GM10266 (cell line): ENCODE data around the gene SUMO3.
"Not testable (repeated sequence)": the region's sequence is repeated elsewhere in the genome, so short reads cannot be mapped to it uniquely, and the experiment has no call there.

Experiments used
- DNase-seq: peaks from one replicate; pipeline ENCODE4 v3.0.0; 2012; ENCODE audit errors: extremely low spot score
- TF ChIP-seq, protein P1 (sequence below): IDR thresholded peaks from 2 replicates; pipeline ENCODE4 v1.5.1; 2012; ENCODE audit warnings: mild to moderate bottlenecking, low read depth; ENCODE audit not compliant: control insufficient read depth, insufficient read depth; ENCODE audit errors: missing control alignments

SUMO3 gene

DNA sequence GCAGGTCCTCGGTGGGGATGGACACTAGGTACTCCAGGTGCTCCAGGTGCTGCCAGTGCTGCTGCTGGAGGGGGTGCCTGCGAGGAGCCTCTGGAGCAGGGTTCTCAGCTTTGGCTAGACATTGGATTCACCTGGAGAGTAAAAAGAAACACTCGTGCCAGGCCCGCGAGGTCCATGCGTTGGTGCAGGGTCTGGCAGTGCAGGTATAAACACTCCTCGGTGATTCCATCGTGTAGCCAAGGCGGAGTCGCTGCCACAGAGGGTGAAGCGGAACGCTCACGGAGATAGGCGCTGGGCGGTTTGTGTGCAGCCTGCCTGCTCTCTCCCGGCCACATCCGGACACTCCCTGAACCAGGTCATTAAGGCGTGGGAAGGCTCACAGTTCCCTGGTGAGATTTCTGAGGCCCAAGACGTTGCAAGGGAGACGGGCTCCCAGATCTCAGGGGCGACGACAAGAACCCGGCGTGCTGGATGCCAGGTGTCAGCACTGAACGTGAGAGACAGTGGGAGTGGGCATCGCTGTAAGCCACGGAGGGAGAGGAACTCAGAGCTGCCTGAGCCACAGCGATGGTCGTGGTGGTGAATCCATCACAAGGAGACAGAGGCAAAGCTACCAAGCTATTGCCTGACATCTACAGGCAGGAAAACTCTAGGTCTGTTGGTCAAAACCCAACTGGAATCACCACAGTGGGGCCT, 17.2 kb upstream of the SUMO3 start:
- no peak for DNase-seq
- TF ChIP-seq, protein P1, sequence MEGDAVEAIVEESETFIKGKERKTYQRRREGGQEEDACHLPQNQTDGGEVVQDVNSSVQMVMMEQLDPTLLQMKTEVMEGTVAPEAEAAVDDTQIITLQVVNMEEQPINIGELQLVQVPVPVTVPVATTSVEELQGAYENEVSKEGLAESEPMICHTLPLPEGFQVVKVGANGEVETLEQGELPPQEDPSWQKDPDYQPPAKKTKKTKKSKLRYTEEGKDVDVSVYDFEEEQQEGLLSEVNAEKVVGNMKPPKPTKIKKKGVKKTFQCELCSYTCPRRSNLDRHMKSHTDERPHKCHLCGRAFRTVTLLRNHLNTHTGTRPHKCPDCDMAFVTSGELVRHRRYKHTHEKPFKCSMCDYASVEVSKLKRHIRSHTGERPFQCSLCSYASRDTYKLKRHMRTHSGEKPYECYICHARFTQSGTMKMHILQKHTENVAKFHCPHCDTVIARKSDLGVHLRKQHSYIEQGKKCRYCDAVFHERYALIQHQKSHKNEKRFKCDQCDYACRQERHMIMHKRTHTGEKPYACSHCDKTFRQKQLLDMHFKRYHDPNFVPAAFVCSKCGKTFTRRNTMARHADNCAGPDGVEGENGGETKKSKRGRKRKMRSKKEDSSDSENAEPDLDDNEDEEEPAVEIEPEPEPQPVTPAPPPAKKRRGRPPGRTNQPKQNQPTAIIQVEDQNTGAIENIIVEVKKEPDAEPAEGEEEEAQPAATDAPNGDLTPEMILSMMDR, result no peak

DNA sequence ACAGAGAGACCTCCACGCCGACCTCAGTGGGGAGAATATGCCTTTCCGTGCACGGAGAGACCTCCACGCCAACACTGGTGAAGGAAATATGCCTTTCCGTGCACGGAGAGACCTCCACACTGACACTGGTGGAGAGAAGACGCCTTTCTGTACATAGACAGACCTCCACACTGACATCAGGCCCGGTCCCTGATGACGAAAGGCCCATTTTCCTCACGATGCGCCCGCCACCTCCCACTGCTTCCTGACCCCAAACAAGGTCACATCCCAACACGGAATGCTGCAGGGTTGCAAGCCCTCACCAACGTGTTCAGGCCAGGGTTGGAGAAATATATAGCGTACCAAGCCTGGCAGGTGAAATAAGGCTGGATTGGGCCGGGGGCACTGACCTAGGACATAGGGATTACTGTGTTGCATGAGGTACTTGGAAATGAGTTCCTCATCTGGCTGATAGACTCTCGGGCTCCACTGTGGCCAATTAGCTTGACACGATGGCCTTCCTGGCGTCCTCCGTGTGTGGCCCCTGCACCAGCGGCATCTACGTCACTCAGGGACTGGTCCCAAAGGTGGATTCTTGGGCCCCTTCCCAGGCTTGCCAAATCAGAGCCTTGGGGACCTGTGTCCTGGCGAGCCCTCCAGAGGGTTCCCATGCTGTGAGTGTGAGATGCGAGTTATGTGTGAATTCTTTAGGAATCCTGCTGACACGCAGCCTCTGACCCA, 16.5 kb upstream of the SUMO3 start:
- TF ChIP-seq, protein P1, result no peak
- DNase-seq, result no peak

DNA sequence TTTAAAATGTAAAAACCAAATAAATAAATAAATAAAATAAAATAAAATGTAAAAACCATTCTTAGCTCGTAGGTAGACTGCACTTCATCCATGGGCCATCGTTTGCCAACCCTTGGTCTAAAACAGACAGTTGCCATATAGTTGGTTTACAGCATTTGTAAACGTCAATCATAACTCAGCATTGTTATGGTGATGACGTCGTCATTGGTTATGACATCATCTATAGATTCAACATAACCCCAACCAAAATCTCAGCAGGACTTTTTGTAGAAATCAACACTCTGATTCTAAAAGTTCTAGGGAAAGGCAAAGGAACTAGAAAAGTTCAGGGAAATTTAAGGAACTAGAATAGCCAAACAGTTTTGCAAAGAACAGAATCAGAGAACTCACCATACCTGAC, 15.8 kb upstream of the SUMO3 start:
- TF ChIP-seq, protein P1, result no peak
- DNase-seq, result no peak

GRCh38 chr21:44832516-44833255, 14.8 kb upstream of the SUMO3 start:
- DNase-seq, result not testable (repeated sequence)

DNA sequence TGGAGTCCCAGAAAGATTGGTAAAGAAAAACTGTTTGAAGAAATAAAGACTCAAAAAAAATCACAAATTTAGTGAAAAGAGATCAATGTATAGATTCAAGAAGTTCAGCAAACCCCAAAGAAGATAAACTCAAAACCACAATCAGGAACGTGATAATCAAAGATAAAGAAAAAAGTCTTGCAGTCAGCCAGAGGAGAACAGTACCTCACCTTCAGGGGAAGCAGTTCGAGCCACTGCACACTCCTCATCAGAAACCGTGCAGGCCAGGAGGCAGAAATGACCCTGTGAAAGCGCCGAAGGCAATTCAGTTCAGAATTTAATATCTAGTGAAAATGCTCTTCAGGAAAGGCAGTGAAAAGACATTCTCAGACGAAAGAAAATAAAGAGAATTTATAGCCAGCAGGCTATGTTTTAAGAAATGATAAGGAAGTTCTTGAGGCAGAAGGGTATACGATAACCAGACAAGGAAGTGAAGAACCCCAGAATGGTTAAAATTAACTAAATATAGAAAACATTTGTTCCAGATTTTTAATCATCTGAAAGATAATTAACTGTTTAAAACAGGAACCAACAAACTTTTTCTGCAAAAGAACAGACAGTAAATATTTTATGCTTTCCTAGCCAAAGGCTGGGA, 13.5 kb upstream of the SUMO3 start:
- TF ChIP-seq, protein P1, result no peak
- no peak for DNase-seq

- no peak for DNase-seq
- TF ChIP-seq, protein P1, result no peak
Observed at GRCh38 chr21:44829507-44830092, 11.7 kb upstream of the SUMO3 start.

DNA sequence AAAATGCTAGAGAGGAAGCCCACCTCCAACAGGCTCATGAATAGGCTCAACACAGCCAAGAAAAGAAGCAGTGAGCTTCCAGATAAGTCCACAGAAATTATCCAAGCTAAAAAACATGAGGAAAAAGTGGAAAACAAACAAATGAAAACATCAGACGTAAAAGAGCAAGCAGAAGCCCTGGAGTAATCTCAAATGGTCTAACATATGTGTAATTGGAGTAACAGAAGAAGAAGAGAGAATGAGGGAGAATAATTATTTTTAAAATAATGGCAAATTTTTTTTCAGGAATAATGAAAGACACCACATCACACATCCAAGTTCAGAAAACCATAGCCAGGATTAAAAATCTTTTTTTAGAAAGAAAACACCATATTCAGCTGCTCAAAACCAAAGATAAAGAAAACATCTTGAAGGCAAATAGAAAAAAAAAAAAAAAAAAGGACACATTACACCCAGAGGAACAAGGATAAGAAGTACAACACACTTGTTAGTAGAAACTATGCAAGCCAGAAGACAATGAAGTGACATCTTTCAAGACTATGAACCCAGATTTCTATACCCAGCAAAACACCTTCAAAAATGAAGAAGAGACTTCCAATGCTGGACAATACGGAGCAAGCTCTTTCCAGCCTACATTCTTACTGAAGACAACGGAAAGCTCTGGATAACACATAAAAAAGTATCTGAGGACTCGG, 10.6 kb upstream of the SUMO3 start:
- DNase-seq, result no peak
- TF ChIP-seq, protein P1, result no peak
